Putamen (tissue), 1 donor: Measurements from ENCODE around the gene HES6.
"Not testable (repeated sequence)": the region's sequence is repeated elsewhere in the genome, so short reads cannot be mapped to it uniquely, and the experiment has no call there.

ENCODE experiments used
- DNase-seq: peaks from one replicate; pipeline ENCODE4 v3.0.0-alpha.2; 2016; ENCODE audit warnings: low spot score

The HES6 gene

GRCh38 chr2:238273433-238273832 is 33.6 kb upstream of the HES6 start:
- not testable (repeated sequence) for DNase-seq

DNA sequence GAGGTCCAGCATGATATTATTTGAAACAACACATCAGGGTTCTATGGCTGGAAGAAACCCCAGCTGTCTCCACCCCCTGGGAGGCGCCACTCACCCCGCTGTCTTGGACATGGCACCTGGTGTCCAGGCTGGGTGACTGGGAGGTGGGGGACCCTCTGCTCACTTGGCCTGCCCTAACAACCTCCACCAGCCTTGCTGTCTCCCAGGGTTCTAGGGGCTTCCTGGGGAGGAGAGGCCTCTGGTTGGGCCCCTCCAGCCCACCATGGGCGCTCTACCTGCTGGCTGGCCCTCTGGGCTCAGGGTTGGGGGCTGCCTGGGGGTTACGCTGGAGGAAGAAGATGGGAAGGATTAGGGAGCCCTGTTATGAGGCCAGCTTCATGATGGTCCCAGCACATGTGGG is 32.3 kb upstream of the HES6 start:
- no peak for DNase-seq

GRCh38 chr2:238271686-238272085 is 31.8 kb upstream of the HES6 start:
- DNase-seq = not testable (repeated sequence)

- no peak for DNase-seq
Measured at GRCh38 chr2:238271061-238271554, 31.3 kb upstream of the HES6 start.

DNA sequence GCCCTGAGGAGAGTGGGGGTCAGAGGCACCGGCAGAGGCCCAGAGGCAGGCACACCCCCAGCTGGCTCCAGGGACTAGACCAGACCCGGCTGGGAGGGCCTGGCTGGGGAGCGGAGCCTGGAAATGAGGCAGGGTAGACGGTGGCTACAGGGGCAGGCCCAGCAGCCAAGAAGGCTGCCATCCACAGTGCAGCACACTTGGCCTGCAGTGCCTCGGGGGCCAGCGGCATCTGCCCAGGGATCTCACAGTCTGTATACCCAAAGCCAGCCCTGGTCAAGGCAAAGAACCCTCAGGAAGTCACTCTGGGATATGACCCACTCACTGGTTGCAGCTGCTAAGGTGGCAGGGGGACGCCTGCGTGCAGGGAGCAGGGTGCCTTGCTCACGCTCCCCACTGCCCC is 30.8 kb upstream of the HES6 start:
- DNase-seq = no peak

GRCh38 chr2:238269741-238270140 is 29.9 kb upstream of the HES6 start:
- no peak for DNase-seq

GRCh38 chr2:238267884-238268680 is 28.2 kb upstream of the HES6 start:
- no peak for DNase-seq

DNA sequence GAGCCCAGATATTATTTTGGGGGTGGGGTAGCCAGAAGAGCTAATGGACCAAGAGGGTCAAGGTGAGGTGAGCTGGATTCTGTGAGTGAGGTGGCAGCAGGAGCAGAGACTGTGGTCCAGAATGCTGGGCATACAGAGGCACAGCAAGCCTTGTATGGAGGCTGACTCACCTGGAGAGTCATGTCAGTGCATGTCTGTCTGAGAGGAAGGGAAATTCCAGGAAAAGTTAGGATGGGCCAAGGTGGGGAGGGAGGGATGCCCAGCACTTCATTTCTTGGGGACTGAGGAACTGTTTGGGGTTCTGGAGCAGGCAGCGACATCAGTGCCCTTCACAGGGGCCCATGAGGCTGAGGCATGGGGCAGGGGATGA is 27.5 kb upstream of the HES6 start:
- DNase-seq = no peak

DNA sequence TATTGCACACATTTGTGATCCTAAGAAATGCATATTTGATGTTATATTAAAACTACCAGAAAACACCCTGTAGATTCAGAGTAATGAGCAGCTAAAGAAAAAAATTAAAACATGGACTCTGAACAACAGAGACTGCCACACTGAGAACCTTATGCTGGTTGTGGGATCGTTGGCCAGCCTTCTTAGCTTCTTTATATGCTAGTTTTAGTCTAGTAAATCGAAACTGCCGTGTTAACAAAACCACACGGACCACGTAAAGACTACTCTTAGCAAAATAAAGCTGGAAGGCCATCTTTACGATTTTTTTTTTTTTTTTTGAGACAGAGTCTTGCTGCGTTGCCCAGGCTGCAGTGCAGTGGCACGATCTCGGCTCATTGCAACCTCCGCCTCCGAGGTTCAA is 25.8 kb upstream of the HES6 start:
- no peak for DNase-seq

GRCh38 chr2:238264072-238264460 is 24.2 kb upstream of the HES6 start:
- no peak for DNase-seq

DNA sequence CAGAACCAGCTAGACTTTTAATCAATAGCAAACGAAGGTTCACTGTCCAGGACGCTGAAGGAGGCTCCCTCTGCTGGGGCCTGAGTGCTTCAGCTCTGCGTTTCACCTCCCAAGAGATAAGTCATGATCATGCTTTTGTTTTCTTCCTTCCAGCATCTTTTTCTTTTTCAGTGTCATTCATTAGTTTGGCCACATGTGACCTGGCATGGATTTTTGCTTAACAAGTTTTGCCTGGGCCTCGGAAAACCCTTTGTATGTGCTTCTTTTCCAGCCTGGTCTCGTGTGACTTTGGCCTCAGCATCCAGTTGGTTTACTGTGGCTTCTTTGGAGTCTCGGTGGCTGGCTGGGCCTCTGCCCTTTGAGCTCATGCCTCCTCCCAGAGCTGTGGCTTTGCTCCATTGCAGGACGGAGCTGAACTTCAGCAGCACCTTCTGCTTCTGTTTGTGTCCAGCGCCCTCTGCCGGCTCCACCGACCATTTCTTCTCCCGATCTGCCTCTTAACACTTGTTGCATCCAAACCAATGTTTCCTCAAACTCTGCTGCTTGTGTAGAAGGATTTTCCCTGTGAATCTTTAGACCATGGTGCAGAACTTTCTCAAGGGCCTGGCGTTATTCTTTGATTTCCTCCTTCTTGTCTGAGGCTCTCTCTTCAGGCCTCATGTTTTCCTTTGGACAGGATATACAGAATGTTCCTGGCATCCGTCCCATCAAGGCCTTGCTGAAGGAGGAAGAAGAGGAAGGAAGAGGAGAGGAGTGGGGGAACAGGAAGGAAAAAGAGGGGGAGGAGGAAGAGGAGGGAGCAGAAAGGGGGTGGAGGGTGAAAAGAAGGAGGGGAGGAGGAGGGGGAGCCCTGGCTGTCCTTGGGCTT is 23.6 kb upstream of the HES6 start:
- DNase-seq = peak; percentile 92

GRCh38 chr2:238262496-238263122 is 22.8 kb upstream of the HES6 start:
- no peak for DNase-seq

DNA sequence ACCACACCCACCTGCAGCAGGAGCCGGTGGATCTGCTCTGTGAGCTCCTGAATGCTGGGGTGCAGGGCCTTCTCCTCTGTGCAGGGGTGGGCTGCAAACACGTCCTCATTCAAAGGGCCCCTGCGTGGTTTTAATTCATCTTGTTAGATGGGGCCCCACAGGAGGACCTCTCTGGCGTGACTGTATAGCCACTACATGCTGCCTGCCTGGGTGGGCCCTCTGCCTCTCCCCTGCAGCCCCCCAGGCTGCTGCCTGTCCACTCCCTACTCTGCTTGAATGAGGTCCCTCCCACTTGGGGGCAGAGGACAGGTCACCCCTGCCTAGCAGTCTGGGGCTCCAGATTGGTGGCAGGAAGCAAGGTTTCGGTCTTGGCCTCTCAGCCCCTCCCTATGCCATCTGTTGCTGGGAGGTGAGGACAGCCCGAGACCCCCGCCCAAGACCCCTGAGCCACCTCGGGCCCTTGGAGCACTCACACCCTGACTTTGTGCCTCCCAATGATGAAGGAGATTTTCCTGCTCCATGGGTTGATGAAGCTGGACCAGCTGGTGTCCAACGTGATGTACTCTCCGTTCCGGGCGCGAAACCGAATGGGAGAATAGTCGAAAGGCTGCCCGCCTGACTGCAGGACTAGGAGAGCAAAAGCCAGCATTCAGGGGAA is 22.0 kb upstream of the HES6 start:
- DNase-seq = no peak

DNA sequence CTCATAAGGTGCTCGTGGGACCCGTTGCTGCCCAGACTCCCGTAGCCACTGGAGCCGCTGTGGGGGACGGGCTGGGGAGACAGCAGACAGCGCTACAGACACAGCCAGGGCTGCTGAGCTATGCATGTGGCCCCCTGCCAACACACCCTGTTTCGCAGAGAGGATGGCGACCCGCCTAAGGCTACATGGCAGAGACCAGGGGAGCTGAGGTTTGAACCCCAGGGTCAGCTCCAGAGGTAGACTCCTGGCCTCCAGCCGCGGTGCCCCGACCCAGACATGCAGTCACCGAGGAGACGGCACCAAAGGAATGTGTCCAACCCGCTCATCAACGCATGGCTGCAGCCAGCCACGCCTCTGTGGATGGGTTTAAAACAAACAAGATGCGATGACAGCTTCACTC is 21.0 kb upstream of the HES6 start:
- no peak for DNase-seq

DNA sequence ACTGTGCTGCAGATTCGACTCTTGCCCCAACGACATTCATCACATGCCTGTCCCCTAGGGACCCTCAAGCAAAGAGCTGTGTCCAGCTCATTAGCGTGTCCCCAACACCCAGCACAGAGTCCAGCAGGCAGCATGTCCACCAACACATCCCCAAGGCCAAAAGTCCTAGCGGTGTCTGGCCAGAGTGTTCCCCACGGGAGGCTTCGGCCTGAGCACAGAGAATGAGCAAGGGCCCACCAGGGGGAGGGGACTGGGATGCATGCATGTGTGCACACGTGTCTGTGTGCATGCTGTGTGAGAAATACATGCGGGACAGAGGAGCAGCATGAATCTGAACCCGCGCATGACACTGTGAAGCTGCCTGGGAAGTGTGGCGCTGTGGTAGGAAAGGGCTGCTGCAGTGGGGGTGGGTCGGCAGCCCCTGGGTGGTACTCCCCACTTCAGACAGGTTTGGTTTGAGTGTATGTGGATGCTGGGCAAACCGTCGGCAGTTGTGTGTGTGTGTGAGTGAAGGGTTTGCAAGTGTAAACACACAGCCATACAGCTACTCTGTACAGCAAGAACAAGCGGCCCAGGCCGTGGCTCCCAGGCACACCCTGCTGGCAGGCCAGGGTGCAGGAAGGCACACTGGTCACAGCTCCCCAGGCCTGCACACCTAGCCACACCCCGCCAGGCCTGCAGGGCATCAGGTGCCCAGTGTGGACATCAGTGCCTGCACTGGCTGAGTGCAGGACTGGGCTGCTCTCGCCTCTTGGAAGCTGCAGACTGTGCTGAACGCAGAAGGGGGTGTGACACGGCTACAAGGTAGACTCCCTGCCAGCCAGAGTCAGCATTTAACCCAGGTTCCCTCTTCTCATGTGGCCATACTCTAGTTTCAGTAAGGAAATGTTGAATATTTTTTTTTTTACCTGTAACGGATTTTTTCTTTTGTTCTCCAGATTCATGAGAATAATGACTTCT is 19.5 kb upstream of the HES6 start:
- no peak for DNase-seq

DNA sequence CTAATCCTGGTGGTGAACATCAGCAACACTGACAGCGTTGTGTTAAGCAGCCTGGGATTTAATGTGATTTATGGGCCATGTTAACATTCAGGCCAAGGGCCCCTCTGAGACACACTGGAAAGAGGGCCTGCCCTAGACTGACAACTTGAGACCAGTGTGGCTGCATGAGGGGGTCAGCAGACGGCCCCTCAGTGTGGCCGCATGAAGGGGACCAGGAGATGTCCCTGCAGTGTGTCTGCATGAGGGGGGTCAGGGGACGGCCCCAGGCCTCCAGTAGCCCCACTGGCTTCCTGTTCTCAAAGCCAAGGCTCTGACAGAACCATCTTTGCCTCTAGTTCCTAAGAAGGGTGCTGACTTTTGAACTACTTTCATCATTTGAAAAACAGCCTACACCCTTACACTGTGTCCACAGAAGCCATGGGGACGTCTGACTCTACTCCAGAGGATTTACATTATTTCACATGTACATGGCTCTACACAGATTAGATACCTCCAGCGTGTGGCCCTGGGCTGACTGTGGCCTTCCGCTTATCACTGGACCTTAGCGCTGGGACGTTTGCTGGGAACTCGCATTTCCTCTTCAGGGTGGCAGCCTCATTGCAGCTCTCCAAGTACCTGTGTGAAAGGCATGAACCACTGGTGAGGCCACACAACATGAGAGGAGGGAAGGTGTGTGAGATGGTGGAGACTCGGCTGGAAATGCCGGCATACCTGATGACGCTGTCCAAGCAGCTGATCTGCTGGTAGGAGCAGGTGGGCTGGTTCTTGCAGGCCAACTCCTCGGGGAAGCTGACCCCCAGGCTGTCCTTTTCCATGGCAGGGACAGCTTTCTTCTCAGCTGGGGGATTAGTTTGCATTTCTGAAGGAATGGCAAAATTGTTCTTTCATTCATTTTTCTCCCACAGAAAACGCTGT is 18.2 kb upstream of the HES6 start:
- DNase-seq = no peak

DNA sequence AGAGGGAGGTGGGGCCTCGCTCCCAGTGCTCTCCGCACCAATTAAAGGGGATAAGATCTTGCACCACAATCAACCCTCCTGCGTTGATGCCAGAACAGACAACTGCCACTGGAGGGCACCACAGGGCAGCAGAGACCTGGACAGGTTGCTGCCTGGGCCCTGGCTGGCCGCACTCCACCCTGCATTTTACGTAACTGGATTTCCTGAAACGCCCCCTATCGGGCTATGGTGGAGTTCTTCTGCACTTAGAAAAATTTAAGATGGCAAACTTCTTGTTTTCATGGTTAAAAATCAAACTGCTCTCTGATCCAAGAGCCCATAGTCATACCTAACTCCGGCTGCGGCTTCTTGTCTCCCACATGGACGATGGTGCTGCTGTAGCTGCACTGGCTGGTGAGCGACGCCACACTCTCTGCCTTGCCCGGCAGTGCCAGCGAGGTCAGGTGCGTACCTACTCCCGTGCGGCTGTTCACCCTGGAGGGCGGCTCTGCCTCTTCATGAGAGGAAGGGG is 16.8 kb upstream of the HES6 start:
- DNase-seq = no peak

- DNase-seq = no peak
Measured at GRCh38 chr2:238256111-238256510, 16.3 kb upstream of the HES6 start.

GRCh38 chr2:238255636-238256035 is 15.8 kb upstream of the HES6 start:
- no peak for DNase-seq

- DNase-seq = no peak
Measured at GRCh38 chr2:238255151-238255551, 15.3 kb upstream of the HES6 start.
